Measurements from ENCODE around the gene OR2T1.
A peak's percentile ranks its signal among the peaks of the same experiment; 100 is the strongest.
"Not testable (repeated sequence)": the region's sequence is repeated elsewhere in the genome, so short reads cannot be mapped to it uniquely, and the experiment has no call there.

OR2T1 gene, protein sequence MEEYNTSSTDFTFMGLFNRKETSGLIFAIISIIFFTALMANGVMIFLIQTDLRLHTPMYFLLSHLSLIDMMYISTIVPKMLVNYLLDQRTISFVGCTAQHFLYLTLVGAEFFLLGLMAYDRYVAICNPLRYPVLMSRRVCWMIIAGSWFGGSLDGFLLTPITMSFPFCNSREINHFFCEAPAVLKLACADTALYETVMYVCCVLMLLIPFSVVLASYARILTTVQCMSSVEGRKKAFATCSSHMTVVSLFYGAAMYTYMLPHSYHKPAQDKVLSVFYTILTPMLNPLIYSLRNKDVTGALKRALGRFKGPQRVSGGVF

DNA sequence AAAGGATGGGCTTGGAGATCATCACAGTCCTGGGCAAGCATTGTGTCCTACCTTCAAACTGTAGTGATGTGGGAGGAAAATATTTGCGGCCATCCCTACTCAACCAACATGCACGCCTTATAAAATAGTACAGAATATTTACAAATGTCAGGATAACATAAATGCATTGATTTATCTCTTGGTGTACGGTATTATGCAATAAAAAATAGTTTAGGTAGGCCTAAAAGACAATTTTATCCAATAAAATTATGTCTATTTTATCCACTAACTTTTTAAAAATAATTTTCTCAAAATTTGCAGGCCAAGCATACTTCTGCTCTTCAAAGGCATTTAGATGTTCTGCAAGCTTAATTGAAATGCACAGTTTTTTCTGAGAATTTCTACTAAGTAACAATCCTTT is at the start of gene OR2T1:
Gene OR2T1, plus strand, starts transcription at position 301 of the 400 bp plus-strand sequence. CDS start 3,100 bp downstream, outside the sequence.
- no peak for DNase-seq

DNA sequence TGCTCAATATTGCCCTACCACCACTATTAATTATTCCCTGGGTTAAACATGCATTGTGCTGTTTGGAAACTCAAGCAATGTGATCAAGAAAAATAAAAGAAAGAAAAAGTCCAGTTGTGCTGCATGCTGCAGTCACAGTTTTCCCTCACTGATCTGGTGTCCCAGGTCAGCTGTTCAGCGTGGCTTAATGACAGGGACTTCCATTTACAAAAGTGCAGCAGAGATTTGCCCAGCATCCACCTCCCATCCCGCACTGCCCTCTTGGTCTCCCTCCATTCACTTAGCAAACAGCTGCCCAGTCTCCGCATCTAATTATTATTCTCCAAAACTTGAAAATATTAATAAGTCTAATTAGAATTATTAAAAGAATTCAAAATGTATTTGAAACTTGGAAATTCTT is 43.4 kb upstream of the OR2T1 start:
- DNase-seq, result no peak

DNA sequence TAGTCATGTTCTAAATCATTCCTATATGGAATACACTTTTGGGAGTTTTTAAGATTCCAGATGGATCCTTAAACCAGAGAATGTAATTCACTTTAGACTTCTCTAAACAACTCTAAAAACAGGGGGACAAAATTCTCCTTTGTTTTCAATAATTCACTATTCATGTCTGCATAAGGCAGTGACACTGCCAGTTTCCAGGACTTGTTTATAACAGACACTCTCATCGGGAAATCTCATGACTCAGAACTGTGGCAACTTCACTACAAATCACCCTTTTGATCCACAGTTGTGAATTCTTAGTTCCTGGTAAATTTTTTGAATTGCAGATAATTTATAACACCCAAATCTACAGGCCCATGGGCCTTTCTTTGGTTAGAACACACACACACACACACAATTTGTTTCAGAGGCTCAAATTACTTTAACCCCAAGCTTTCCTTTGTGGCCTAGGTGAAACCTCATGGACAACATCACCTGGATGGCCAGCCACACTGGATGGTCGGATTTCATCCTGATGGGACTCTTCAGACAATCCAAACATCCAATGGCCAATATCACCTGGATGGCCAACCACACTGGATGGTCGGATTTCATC is 41.6 kb upstream of the OR2T1 start, which contains the start of gene OR2T4:
Gene OR2T4, plus strand, starts transcription at position 545 of the 595 bp plus-strand sequence. Its CDS starts 0 bp downstream, at position 545.
- no peak for DNase-seq

DNA sequence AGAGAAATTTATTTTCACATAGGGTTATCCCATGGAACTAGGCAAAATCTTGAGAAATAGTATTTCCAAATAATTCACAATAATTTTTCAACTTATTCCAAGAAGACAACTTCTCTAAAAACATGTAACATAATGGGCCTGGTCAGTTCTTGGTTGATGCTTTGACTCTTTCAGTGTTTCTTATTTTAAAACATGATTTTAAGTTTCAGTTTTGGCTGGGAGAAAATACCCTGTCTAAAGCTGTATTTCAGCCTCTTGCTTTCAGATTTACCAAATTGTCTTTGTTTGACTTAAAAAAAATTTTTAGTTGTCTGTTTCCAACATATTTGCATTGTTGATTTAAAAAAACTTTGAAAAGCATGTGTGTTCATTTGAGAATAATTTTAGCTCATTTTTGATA is 36.2 kb upstream of the OR2T1 start:
- DNase-seq, result no peak

DNA sequence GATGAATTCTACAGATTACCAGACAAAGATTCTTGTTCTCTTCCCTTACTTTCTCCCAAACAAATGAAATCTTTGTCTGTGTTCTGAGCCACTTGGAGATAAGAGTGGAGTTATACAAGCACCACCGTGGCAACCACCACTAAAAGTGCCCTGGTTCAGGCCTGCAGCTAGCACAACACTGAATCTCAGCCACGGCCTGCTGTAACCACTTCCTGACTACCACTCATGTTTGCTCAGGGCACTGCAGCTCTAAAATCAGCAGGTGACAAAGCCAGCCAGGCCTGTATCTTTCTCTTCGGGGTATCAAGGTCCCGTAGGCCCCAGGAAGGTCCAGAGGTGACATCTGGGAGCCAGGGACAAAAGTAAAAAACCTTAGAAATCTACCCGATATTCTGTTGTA is 30.5 kb upstream of the OR2T1 start:
- DNase-seq, result no peak

DNA sequence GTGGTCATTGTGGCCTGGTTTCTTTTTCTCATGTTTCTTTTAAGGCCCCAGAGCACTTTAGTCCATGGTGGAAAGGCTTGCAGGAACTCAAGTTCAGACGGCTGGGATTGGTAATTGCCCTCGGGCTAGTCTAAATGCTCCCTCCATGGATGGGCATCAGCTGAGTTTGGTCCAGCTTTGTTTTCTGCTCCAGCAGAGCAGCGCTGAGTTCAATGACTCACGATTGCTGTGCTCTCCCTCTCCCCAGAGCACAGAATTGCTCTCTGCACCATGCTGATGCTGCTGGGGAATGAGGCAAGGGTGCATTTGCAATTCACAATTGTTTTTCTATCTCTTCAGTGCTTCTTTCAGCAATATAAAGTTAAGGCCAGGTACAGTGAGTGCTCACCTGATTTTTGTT is 29.1 kb upstream of the OR2T1 start:
- no peak for DNase-seq

DNA sequence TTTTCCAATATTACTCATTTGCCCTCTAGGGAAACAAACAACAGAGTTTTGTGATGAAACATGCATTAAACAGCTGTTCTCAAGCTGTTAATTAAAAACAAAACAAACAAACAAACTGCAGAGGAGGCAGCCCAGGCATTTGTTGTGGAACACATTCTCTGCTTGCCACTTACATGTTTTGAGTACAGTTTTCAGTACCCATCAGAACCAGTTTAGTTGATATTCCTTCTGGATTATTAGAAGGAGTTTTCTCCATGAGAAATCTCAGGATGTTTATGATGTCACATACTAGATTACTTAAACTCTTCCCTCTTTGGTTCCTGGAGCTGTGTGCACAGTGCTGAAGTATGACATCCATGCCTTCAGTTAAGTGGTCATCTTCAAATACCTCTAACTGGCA is 27.4 kb upstream of the OR2T1 start, which contains the start of gene OR2T6:
Gene OR2T6, plus strand, starts transcription at position 301 of the 400 bp plus-strand sequence. CDS start 11,863 bp downstream, outside the sequence.
- no peak for DNase-seq

DNA sequence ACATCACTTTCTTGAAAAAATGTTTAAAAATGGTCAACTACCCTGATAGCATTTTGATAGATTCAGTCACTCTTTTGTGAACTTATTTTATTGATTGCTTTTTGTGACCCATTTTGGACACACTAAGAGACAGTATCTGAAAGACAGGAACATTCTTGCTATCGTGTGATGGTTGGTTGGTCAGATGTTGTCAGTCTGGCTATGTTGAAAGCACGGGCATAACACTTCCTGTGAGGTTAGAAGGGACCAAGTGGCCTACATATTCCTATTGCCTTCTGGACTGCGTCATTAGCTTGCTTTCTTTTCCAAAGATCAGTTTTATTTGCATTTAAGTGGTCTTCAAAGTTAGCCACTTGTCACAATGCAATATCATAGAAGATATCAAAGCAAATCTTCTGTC is 25.9 kb upstream of the OR2T1 start:
- DNase-seq, result no peak

DNA sequence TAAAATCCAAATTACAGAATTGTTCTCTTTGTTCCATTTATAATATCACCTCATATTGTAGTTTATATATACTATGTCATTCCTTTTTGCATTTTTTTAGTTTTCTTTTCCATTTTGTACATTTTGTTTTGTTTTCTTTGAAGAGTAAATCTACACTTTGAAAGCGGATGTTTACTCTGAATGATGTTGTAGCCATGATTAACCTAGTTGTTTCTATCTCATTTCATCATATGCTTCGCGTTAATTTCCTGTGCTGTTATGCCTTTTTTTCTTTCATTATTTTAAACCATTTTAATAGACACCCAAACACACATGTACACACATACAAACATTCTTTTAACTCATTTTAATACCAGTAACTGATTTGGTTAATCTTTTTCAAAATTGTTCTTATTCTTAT is 22.0 kb upstream of the OR2T1 start:
- no peak for DNase-seq

DNA sequence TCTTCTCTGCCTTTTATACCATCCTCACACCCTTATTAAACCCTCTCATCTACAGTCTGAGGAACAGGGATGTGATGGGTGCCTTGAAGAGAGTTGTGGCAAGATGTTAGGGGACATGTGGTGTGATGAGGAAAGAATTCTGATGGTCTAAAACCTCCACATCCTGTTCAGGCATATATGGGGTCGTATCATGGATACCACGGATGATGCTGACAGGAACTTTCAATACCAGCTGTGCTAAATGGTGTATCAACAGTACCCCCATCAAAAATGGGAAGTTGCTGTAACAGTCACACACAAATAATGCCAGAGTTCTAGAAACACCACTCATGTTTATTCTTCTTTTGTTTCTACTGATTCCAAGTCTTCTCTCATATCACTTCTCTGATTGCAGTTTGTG is 14.4 kb upstream of the OR2T1 start:
- DNase-seq, result no peak

DNA sequence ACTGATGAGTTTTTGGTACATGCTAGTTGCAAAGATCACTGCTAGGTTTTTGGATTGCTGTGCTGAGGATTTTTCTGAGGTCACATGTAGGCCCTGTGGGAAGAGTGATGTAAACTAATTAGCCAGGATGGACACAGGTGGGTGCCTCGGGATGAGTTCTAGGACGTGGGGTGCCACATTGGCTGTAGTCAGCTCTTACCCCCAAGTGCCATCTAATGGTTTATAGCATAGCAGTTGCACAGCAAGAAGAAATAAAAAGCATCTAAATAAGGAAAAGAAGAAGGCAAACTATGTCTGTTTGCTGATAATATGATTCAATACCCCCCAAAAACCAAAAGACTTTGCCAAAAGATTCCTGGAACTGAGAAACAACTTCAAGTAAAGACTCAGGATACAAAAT is 9.8 kb upstream of the OR2T1 start:
- DNase-seq, result no peak

DNA sequence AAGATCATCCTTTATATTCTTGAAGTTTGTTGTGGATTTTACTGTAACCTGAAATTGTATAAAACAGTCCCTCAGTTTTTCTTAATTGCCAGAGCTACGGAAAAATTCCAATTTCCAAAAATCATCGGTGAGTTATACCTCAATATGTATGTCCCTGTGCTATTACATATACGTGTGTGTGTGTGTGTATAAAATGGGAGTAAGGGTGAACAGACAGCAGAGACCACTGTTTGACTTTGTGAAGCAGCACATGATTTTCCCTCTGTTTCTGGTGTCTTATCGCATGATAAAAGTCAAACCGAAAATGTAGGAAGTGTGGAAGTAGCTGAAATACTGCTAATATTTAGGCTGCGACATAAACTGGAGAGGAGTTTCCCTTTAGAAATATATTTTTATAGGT is 1.2 kb downstream of the OR2T1 start:
- DNase-seq, result no peak

DNA sequence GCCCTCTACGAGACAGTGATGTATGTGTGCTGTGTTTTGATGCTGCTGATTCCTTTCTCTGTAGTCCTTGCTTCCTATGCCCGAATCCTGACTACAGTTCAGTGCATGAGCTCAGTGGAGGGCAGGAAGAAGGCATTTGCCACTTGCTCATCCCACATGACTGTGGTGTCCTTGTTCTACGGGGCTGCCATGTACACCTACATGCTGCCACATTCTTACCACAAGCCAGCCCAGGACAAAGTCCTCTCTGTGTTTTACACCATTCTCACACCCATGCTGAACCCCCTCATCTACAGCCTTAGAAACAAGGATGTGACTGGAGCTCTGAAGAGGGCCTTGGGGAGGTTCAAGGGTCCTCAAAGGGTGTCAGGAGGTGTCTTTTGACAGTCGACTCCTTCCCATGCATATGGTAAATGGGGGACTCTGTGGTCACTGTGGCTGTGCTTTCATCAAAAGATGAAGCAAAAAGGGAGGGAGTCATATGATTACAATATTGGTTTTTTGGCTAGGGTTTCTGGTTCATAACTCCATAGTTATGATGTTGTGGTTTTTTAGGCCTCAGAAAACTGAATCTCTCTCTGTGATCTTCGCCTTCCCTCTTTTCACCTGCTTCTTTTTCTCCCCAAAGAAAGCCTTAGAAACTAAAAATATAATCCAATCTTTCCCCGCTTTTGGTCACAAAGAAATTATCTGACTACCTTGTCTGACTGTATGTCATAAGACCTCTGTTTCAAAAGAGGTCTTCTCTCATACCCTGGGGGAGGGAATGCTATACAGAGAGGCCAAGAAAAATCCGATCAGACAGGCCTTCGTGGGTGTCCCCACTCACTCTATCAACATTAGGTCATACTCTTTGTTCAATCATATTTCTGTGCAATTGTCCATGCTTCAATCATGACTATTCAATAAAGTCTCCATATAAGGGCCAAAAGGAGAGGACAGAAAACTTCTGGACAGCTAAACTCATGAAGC is 4.2 kb downstream of the OR2T1 start:
- no peak for DNase-seq

DNA sequence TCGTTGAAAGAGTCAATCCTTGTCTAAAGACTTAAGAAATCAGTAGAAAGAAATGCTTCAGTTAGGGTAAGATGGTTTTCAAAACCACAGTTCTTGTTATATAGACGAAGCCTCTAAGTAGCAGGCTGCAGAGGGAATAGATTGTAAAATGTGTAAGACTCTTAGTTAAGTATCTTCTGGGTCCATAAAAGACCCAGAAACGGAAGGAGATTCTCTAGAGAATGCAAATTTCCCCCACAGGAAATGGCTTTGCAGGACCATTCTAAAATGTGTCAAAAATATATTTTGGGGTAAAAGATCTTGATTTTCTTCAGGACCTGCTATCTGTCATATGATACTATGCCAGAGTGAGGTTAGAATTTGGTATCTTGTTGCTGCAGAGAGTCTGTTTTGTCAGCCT is 13.4 kb downstream of the OR2T1 start:
- no peak for DNase-seq

DNA sequence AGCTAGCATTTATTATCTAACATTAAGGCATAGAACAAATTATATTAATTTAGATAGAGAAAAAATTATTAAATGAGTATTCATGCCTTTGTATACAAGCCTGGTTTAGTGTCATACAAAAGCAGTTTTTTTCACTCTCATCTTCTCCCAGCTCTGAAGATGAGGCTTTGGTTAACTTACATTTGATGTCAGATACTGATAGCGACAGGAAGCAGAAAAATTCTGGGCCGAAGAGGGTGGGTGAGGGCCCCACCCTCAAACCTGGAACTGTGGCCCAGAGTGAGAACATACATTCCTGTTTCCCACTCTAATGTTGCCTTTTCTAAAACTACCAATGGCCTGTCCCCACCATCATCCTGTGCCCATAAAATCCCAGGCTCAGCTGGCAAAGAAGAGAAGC is 15.0 kb downstream of the OR2T1 start:
- no peak for DNase-seq

DNA sequence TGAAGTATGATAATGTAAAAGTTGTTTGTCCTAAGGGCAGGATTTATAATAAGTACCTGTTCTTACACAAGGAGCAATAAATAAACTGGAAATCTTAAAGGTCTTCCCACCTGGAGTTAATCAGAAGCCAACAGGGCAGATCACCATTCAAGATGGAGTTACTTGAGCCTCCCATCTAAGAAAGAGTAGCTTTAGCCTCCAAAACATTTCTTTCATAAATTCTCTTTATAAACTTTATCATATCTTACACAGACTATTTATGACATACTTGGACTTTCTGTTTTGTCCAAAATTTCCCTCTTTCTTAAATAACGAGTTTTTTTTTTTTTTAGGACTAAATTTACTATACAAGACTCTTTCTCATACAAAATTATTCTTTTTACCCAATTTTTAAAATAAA is 18.5 kb downstream of the OR2T1 start:
- no peak for DNase-seq

DNA sequence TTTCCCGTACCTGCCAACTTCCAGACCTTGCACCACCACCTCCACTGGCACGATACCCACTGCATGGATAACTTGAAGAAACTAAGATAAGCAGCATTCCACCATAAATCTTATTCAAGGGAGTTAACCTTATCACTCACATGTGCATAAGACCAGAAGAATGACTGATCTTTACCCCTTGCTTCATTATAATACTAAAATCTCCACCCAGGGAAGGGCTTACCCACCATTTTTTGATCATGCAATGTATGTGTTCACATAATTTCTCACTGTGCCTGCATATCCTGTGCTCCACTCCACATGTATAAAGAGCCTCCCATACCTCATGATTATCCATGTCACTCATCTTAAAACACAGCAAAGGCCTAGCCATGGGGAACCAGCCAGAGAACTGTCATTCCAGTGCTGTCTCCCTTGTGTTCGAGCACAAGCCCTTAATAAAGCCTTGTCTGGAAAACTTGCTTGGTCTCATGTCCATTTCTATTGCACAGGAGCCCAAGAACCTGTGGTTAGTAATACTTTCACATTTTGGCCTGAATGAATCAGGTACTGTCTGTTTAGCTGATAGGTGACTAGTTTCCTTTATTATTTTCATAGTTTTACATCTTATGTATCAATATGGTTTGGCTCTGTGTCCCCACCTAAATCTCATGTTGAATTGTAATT is 24.8 kb downstream of the OR2T1 start:
- peak; percentile 7 for DNase-seq

DNA sequence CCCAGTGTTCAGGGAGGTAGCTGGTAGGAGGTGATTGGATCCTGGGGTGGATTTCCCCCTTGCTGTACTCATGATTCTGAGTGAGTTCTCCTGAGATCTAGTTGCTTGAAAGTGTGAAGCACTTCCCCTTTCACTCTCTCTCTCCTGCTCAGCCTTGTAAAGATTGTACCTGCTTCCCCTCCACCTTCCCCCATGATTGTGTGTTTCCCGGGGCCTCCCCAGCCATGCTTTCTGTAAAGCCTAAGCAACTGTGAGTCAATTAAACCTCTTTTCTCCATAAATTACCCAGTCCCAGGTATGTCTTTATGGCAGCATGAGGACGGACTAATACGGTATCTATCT is 25.3 kb downstream of the OR2T1 start:
- DNase-seq, result not testable (repeated sequence)

DNA sequence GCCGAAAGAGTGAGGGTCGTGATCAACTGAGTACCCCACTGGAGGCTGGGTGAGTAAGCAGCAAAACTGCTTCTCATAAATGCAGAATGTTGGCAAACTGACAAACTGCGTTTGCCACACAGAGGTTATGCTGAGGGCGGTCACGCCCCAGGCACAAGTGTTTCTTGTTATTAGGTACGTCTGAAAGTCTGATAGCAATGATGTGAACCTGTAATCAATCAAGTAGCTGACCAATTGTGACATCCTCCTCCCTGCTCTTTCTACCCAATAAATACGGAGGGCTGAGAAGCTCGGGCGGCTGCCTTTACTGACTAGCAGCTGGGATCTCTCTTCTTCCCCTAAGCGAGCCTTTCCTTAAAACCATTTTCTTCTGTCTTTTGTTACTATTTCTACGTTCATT is 28.8 kb downstream of the OR2T1 start:
- not testable (repeated sequence) for DNase-seq

DNA sequence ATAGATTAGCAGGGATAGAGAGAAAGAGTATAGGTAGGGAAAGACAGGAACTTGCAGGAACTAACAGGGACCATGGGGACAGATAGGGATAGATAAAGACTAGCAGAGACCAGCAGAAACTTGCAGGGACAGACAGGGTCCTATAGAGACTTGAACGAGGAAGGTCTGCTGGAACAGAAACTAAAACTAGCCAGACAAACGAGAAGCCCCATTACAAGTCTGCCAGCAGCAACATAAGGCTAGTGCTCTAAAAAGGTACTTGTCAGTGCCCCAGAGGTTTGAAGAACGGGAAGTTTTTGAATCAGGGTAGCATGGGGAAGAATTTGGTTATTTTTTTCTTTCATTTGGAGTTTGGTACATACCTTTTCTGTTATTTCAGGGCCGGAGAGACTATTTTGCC is 29.4 kb downstream of the OR2T1 start:
- not testable (repeated sequence) for DNase-seq

DNA sequence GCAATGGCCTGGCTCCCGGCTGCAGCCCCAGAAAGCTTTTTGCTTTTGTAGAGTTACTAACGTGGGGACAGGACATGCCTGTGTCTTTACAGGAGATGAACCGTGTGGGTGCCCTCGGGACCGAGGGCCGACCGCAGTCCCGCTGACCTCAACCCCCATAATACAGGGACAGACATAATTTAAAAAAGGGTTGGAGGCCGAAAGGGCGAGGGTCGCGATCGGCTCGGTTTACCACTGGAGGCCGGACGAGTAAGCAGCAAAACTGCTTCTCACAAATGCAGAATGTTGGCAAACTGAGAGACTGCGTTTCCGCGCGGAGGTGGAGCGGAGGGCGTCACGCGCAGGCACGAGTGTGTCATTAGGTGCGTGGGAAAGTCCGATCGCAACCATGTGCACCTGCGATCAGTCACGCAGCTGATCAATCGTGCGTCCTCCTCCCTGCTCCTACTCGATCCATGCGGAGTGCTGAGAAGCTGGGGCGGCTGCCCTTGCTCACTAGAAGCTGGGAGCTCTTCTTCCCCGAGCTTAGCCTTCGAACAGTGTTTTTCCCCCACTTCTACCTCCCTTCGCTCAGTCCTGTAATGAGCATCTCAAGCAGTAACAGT is 31.1 kb downstream of the OR2T1 start:
- DNase-seq, result not testable (repeated sequence)

DNA sequence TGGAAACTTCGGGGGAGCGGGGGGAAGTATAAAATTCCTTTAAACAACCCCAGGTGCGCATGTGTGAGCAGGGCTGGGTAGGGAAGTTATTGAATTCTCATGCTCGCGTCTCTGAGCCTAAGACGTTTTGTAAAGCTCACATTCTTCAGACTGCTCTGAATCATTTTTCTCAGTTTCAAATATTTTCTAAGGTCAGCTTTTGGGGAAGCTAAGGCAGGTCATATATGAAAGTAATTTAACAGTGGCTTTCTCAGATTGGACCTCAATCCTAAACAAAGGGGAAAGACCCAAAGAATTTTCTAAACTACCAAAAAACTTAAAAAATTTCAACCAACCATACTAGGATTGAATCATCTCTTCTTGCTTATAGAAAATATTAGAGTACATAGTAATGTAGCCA is 32.1 kb downstream of the OR2T1 start:
- DNase-seq, result not testable (repeated sequence)

Measured in NCI-H226 (cell line).